HG02588 (cell line): ENCODE data around the gene STK39.

ENCODE experiments used
- ATAC-seq: cut with Tn5 transposase; IDR thresholded peaks from one replicate; pipeline ENCODE4 v1.9.1; 2021; ENCODE audit warnings: mild to moderate bottlenecking, moderate library complexity; ENCODE audit not compliant: unreplicated experiment

Gene STK39

GRCh38 chr2:168210895-168211570, 36.4 kb downstream of the STK39 start:
- ATAC-seq: peak; percentile 32

- ATAC-seq: no peak
Observed at GRCh38 chr2:168210216-168210894, 37.0 kb downstream of the STK39 start.

GRCh38 chr2:168208652-168209051, 38.7 kb downstream of the STK39 start:
- ATAC-seq: no peak

GRCh38 chr2:168207851-168208250, 39.5 kb downstream of the STK39 start:
- ATAC-seq: no peak

GRCh38 chr2:168203762-168204693, 43.4 kb downstream of the STK39 start:
- ATAC-seq: no peak

- ATAC-seq: no peak
Observed at GRCh38 chr2:168201584-168202116, 45.7 kb downstream of the STK39 start.

- ATAC-seq: no peak
Observed at GRCh38 chr2:168200930-168201583, 46.3 kb downstream of the STK39 start.

GRCh38 chr2:168198476-168199207, 48.8 kb downstream of the STK39 start:
- no peak for ATAC-seq

- ATAC-seq: no peak
Observed at GRCh38 chr2:168196764-168197180, 50.6 kb downstream of the STK39 start.

GRCh38 chr2:168194784-168195522, 52.4 kb downstream of the STK39 start:
- ATAC-seq: peak; percentile 94

GRCh38 chr2:168192839-168193616, 54.4 kb downstream of the STK39 start:
- no peak for ATAC-seq

GRCh38 chr2:168191955-168192785, 55.2 kb downstream of the STK39 start:
- no peak for ATAC-seq

- ATAC-seq: no peak
Observed at GRCh38 chr2:168190590-168191336, 56.6 kb downstream of the STK39 start.

- no peak for ATAC-seq
Observed at GRCh38 chr2:168189835-168190569, 57.4 kb downstream of the STK39 start.

GRCh38 chr2:168188002-168188401, 59.4 kb downstream of the STK39 start:
- no peak for ATAC-seq

GRCh38 chr2:168186452-168186851, 60.9 kb downstream of the STK39 start:
- ATAC-seq: no peak
